GM12801 (cell line): ENCODE data around the gene GARIN5B.

Experiments used
- TF ChIP-seq, protein P1 (sequence below): IDR thresholded peaks from one replicate; pipeline ENCODE4 v1.5.1; 2011; ENCODE audit warnings: control low read depth; ENCODE audit not compliant: insufficient read length; ENCODE audit errors: extremely low read depth

Gene GARIN5B

GRCh38 chr19:55391191-55391670 is 28.2 kb upstream of the GARIN5B start:
- TF ChIP-seq, protein P1, sequence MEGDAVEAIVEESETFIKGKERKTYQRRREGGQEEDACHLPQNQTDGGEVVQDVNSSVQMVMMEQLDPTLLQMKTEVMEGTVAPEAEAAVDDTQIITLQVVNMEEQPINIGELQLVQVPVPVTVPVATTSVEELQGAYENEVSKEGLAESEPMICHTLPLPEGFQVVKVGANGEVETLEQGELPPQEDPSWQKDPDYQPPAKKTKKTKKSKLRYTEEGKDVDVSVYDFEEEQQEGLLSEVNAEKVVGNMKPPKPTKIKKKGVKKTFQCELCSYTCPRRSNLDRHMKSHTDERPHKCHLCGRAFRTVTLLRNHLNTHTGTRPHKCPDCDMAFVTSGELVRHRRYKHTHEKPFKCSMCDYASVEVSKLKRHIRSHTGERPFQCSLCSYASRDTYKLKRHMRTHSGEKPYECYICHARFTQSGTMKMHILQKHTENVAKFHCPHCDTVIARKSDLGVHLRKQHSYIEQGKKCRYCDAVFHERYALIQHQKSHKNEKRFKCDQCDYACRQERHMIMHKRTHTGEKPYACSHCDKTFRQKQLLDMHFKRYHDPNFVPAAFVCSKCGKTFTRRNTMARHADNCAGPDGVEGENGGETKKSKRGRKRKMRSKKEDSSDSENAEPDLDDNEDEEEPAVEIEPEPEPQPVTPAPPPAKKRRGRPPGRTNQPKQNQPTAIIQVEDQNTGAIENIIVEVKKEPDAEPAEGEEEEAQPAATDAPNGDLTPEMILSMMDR = no peak

DNA sequence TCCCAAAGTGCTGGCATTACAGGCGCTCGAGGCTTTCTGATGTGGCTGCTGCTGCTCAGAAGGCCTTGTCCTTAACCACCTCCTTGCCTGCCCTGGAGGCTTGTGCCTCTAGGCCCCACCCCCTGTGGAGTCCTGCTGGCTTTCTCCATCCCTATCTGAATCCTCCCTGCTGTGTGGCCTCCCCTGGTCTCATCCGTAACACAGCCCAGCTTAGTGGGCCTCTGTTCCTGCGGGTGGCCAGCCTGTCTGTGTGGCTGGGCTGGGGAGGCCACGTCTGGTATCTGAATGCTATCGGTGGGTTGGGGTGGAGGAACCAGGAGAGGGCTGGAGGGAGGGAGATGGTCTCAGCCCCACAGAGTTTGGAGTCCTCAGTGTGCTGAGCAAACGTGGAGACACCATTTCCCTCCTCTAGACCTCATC is 27.4 kb upstream of the GARIN5B start:
- TF ChIP-seq, protein P1 = no peak

GRCh38 chr19:55389386-55390317 is 26.6 kb upstream of the GARIN5B start:
- TF ChIP-seq, protein P1 = no peak

- TF ChIP-seq, protein P1 = no peak
Measured at GRCh38 chr19:55387736-55388497, 24.9 kb upstream of the GARIN5B start.

DNA sequence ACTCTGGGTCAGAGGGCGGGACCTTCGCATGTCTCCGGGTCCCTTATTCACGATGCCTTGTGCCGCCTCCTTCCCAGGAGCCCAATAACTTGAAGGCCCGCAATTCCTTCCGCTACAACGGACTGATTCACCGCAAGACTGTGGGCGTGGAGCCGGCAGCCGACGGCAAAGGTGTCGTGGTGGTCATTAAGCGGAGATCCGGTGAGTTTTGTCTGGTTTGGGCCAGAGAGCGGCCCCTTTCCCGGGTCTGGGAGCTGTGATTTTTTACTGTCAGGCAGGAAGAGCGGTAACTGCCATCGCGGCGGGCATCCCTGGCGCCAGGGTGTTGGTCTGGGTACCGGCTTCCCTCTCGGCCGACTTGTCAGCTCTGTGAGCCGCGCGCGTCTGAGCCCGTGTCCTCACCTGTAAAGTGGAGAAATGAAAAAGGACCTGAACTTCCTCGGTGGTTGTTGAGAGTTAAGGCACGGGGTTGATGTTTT is 23.5 kb upstream of the GARIN5B start:
- TF ChIP-seq, protein P1 = no peak

GRCh38 chr19:55385724-55386492 is 22.8 kb upstream of the GARIN5B start, which contains the start of gene RPL28:
RPL28 (plus strand) TSS chr19:55385932; CDS start chr19:55386358, 426 bp downstream.
- TF ChIP-seq, protein P1 = no peak
